Mesenchymal stem cell (in vitro differentiated cells and primary cell): Measurements from ENCODE around the gene HDGFL2.

Experiments
- DNase-seq: peaks from one replicate; pipeline ENCODE4 v3.0.0-alpha.2; 2013
- H2AFZ ChIP-seq: one replicate; pipeline ENCODE4 v1.6.1; 2013; ENCODE audit warnings: low read depth, mild to moderate bottlenecking, control low read depth, inconsistent platforms, low read length, moderate library complexity
- H2AK5ac ChIP-seq: 2 replicates; pipeline ENCODE4 v1.6.1; 2013; ENCODE audit warnings: low read length, moderate library complexity, mild to moderate bottlenecking, inconsistent platforms; ENCODE audit not compliant: severe bottlenecking
- H2BK120ac ChIP-seq: one replicate; pipeline ENCODE4 v1.6.1; 2013; ENCODE audit warnings: low read depth, mild to moderate bottlenecking, inconsistent platforms, low read length, moderate library complexity
- H2BK12ac ChIP-seq, 2 experiments: one replicate each; pipeline ENCODE4 v1.6.1; 2013; ENCODE audit warnings: inconsistent platforms in 2 of 2, low read length in 2 of 2, mild to moderate bottlenecking in 2 of 2, moderate library complexity in 2 of 2, control low read depth in 1 of 2
- H2BK15ac ChIP-seq: one replicate; pipeline ENCODE4 v1.6.1; 2013; ENCODE audit warnings: mild to moderate bottlenecking, low read depth, inconsistent platforms; ENCODE audit not compliant: poor library complexity, severe bottlenecking
- H2BK5ac ChIP-seq: 2 replicates; pipeline ENCODE4 v1.6.1; 2013; ENCODE audit warnings: low read depth, mild to moderate bottlenecking, low read length, control low read depth, inconsistent platforms; ENCODE audit not compliant: poor library complexity, severe bottlenecking
- H3K14ac ChIP-seq, 2 experiments: one replicate each; pipeline ENCODE4 v1.6.1; 2013; ENCODE audit warnings: inconsistent platforms in 2 of 2, low read length in 2 of 2, control low read depth in 1 of 2, mild to moderate bottlenecking in 1 of 2, moderate library complexity in 1 of 2
- H3K18ac ChIP-seq, 2 experiments: one replicate each; pipeline ENCODE4 v1.6.1; 2013; ENCODE audit warnings: inconsistent platforms in 2 of 2, low read length in 2 of 2, control low read depth in 1 of 2, low read depth in 1 of 2, mild to moderate bottlenecking in 1 of 2
- H3K23ac ChIP-seq, 2 experiments: one replicate each; pipeline ENCODE4 v1.6.1; 2013; ENCODE audit warnings: inconsistent platforms in 2 of 2, low read length in 2 of 2, mild to moderate bottlenecking in 2 of 2, moderate library complexity in 2 of 2, control low read depth in 1 of 2
- H3K27ac ChIP-seq: 2 replicates; pipeline ENCODE4 v1.5.1; 2013; ENCODE audit warnings: mild to moderate bottlenecking, moderate library complexity, low read length, control low read depth, inconsistent platforms; ENCODE audit not compliant: poor library complexity, severe bottlenecking
- H3K27me3 ChIP-seq, 2 experiments: 2 replicates each; pipeline versions ENCODE4 v1.6.1 to v1.7.0; 2013; ENCODE audit warnings: low read length in 2 of 2, mild to moderate bottlenecking in 2 of 2, moderate library complexity in 2 of 2, control low read depth in 1 of 2, inconsistent platforms in 1 of 2; ENCODE audit not compliant: control insufficient read depth in 1 of 2, insufficient read depth in 1 of 2
- H3K36me3 ChIP-seq, 2 experiments: 2 replicates each; pipeline versions ENCODE4 v1.6.1 to v1.7.0; 2013; ENCODE audit warnings: low read length in 2 of 2, control low read depth in 1 of 2, inconsistent platforms in 1 of 2, low read depth in 1 of 2, mild to moderate bottlenecking in 1 of 2; ENCODE audit not compliant: insufficient read depth in 2 of 2, control insufficient read depth in 1 of 2
- H3K4ac ChIP-seq, 2 experiments: one replicate each; pipeline ENCODE4 v1.6.1; 2013; ENCODE audit warnings: inconsistent platforms in 2 of 2, low read length in 2 of 2, mild to moderate bottlenecking in 2 of 2, moderate library complexity in 2 of 2, control low read depth in 1 of 2, low read depth in 1 of 2
- H3K4me1 ChIP-seq: 2 replicates; pipeline ENCODE4 v1.6.1; 2013; ENCODE audit warnings: low read depth, low read length, control low read depth; ENCODE audit not compliant: control insufficient read depth, insufficient read depth
- H3K4me2 ChIP-seq: 2 replicates; pipeline ENCODE4 v1.6.1; 2013; ENCODE audit warnings: low read length, mild to moderate bottlenecking, inconsistent platforms; ENCODE audit not compliant: poor library complexity, severe bottlenecking
- H3K4me3 ChIP-seq, 2 experiments: 2 replicates each; pipeline versions ENCODE4 v1.5.1 to v1.7.0; 2013; ENCODE audit warnings: low read length in 2 of 2, mild to moderate bottlenecking in 2 of 2, control low read depth in 1 of 2, low read depth in 1 of 2; ENCODE audit not compliant: insufficient read depth in 1 of 2
- H3K79me1 ChIP-seq: replicated peaks from 2 replicates; pipeline ENCODE4 v1.6.1; 2013; ENCODE audit warnings: mild to moderate bottlenecking, control low read depth, low read length, inconsistent platforms; ENCODE audit not compliant: poor library complexity, severe bottlenecking
- H3K9ac ChIP-seq: 2 replicates; pipeline ENCODE4 v1.7.0; 2013; ENCODE audit warnings: mild to moderate bottlenecking, low read length, moderate library complexity
- H3K9me3 ChIP-seq: 2 replicates; pipeline ENCODE4 v1.7.0; 2013; ENCODE audit warnings: mild to moderate bottlenecking, low read length; ENCODE audit not compliant: control insufficient read depth
- H4K8ac ChIP-seq: one replicate; pipeline ENCODE4 v1.6.1; 2013; ENCODE audit warnings: inconsistent platforms, mild to moderate bottlenecking, low read length, moderate library complexity
- H4K91ac ChIP-seq: one replicate; pipeline ENCODE4 v1.6.1; 2013; ENCODE audit warnings: mild to moderate bottlenecking, low read length, inconsistent platforms
- WGBS: methylation state at CpG from one replicate; pipeline ENCODE4 v1.1.7; 2013; ENCODE audit warnings: mixed read lengths; 5-methylcytosine and 5-hydroxymethylcytosine counted together

The HDGFL2 gene

GRCh38 chr19:4473011-4473762, 1.1 kb downstream of the HDGFL2 start:
- Histone ChIP-seq H3K36me3 (peaks cover 23 to 26% of the 10 kb centered on the region in 2 experiments), H2BK5ac (peak overlapping the region; percentile 59), H3K9me3 (no peaks in the 10 kb centered on the region), H3K27me3 (no peaks in the 10 kb centered on the region), H2AK5ac (peak overlapping the region; percentile 83), H4K8ac (no peak overlapping the region), H4K91ac (no peak overlapping the region), H3K9ac (peak overlapping the region; percentile 89), H3K27ac (no peak overlapping the region), H3K79me1 (peaks cover 11% of the 10 kb centered on the region), H2AFZ (no peak overlapping the region), H3K4ac (peak overlapping the region; percentile 64 to 74), H2BK120ac (no peak overlapping the region), H3K4me1 (peaks cover 24% of the 10 kb centered on the region), H3K18ac (peak overlapping the region; percentile 14 to 33), H3K23ac (peak overlapping the region; percentile 7 to 80), H2BK15ac (no peak overlapping the region), H3K14ac (peak overlapping the region in 1 of 2 experiments; percentile 89), H3K4me3 (peak overlapping the region; percentile 86 to 91), H3K4me2 (peak overlapping the region; percentile 99), H2BK12ac (peak overlapping the region in 1 of 2 experiments; percentile 76)
- WGBS = 37% methylated on average over 25 of the region's 25 CpGs
- no peak for DNase-seq

- Histone ChIP-seq H3K79me1 (peaks cover 16% of the 10 kb centered on the region), H3K9ac (peak overlapping the region; percentile 73), H4K91ac (peak overlapping the region; percentile 48), H2BK12ac (peak overlapping the region; percentile 29 to 54), H2BK5ac (peak overlapping the region; percentile 59), H3K4me1 (peaks cover 24% of the 10 kb centered on the region), H3K4me3 (peak overlapping the region; percentile 45 to 86), H3K4ac (peak overlapping the region in 1 of 2 experiments; percentile 39), H3K27me3 (no peaks in the 10 kb centered on the region), H3K18ac (peak overlapping the region; percentile 33 to 42), H3K23ac (no peak overlapping the region), H3K4me2 (peak overlapping the region; percentile 99), H3K36me3 (peaks cover 29 to 33% of the 10 kb centered on the region in 2 experiments), H2BK15ac (no peak overlapping the region), H2AK5ac (peak overlapping the region; percentile 91), H2AFZ (no peak overlapping the region), H2BK120ac (no peak overlapping the region), H3K14ac (peak overlapping the region in 1 of 2 experiments; percentile 74), H4K8ac (peak overlapping the region; percentile 63), H3K9me3 (no peaks in the 10 kb centered on the region), H3K27ac (peak overlapping the region; percentile 73)
- DNase-seq = no peak
- WGBS = 30% methylated on average over 23 of the region's 23 CpGs
Observed at GRCh38 chr19:4473763-4474513, 1.8 kb downstream of the HDGFL2 start.

DNA sequence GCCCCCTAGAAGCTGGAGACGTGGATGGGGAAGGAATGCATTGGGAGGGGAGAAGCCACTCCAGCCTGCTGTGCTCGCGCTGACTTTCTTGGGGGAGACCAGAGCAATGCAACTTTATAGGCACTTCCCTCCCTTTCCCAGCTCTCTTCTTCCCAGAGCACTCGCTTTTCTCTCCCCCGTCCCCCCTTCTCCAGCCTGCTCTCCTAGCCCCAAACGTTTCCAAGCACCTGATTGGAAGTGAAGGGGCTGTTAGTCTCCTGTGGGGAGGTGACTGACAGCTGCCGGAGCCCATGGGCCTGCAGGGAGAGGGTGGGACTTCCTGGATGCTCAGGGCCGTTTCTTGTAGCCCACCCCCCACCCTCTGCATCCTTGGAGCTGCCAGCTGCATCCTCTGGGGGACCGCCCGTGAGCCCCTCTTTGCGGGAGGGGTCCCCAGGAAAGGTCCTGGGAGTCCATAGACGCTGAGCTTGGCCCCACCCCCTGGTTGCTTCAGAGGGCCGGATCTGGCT, 2.5 kb downstream of the HDGFL2 start:
- no peaks in the 10 kb centered on the region for H3K27me3 ChIP-seq
- H4K91ac ChIP-seq = peak overlapping the region; percentile 48
- H4K8ac ChIP-seq = peak overlapping the region; percentile 63
- peak; percentile 78 for DNase-seq
- H3K23ac ChIP-seq = no peak overlapping the region
- H2AFZ ChIP-seq = no peak overlapping the region
- no peak overlapping the region for H2BK120ac ChIP-seq
- no peak overlapping the region for H2BK12ac ChIP-seq
- peak overlapping the region; percentile 73 for H3K27ac ChIP-seq
- no peaks in the 10 kb centered on the region for H3K9me3 ChIP-seq
- no peak overlapping the region for H3K18ac ChIP-seq
- peaks cover 18% of the 10 kb centered on the region for H3K79me1 ChIP-seq
- H3K4me3 ChIP-seq = peak overlapping the region; percentile 45 to 86
- peaks cover 24% of the 10 kb centered on the region for H3K4me1 ChIP-seq
- no peak overlapping the region for H3K14ac ChIP-seq
- no peak overlapping the region for H2BK15ac ChIP-seq
- peak overlapping the region in 1 of 2 experiments; percentile 39 for H3K4ac ChIP-seq
- peak overlapping the region; percentile 73 for H3K9ac ChIP-seq
- peak overlapping the region; percentile 99 for H3K4me2 ChIP-seq
- no peak overlapping the region for H2AK5ac ChIP-seq
- H2BK5ac ChIP-seq = no peak overlapping the region
- peaks cover 35 to 36% of the 10 kb centered on the region in 2 experiments for H3K36me3 ChIP-seq
- whole genome bisulfite sequencing = 47% methylated on average over 9 of the region's 13 CpGs
